Measurements from ENCODE around the gene DGKD.

Gene DGKD

DNA sequence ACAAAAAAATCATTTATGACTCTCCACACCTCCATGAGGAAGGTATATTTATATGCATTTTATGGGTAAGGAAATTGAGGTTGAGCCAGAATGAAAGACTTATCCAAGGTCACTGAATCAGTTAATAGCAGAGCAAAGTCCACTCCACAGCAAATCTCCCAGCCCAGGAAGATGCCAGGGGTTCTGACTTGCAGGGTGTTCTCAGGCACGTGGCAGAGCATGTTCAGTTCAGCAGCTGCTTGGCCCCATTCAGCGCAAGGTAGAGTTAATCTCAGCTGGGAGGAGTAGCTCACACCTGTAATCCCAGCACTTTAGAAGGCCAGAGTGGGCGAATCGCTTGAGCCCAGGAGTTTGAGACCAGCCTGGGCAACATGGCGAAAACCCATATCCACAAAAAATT, 17.8 kb upstream of the DGKD start:
- H3K4me3 ChIP-seq (ENCODE audit: low read depth, low read length): no peak overlapping the region
- DNase-seq (ENCODE audit: low read depth): no peak

DNA sequence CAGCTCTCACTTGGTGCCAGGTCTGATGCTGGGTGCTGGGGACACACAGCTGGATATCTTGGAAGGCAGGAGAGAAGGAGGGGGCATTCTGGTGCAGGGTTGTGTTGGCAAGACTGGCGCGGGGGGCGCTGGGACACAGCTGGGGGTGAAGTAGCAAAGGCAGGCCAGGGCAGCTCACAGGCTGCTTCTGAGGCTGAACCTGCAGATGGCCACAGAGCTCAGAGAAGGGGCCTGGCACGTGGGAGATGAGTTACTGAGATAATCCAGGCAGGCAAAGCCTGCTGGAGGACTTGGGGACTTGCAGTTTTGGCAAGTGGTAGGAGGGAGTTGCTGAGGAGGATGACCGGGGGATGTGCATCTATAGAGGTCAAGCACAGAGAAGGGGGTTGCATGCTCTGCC, 16.2 kb upstream of the DGKD start:
- no peak for DNase-seq (ENCODE audit: low read depth)
- no peak overlapping the region for H3K4me3 ChIP-seq (ENCODE audit: low read depth, low read length)

GRCh38 chr2:233338812-233339368, 15.4 kb upstream of the DGKD start:
- DNase-seq (ENCODE audit: low read depth): no peak
- H3K4me3 ChIP-seq (ENCODE audit: low read depth, low read length): no peak overlapping the region

- DNase-seq (ENCODE audit: low read depth): no peak
- no peak overlapping the region for H3K4me3 ChIP-seq (ENCODE audit: low read depth, low read length)
Observed at GRCh38 chr2:233339427-233339826, 14.9 kb upstream of the DGKD start.

- no peak for DNase-seq (ENCODE audit: low read depth)
Observed at GRCh38 chr2:233341296-233341695, 13.0 kb upstream of the DGKD start.

DNA sequence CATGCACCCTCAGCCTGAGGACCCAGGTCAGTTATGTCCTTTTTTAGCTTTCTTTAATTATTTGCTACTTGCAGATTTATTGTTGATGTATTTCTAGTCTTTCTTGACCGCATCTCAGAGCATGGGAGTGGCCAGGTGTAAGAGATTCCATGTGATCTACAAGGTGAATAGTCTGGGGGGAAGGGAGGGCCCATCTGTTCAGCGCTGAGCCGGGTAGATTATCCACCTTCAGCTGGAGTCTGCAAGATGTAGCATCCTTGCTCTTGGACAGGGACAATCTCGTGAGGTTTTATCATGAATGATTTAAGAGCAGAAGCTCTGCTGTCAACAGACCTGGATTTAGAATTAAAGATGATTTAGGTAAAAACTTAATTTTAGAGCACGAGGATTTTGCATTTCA, 12.0 kb upstream of the DGKD start:
- DNase-seq (ENCODE audit: low read depth): no peak
- H3K4me3 ChIP-seq (ENCODE audit: low read depth, low read length): no peak overlapping the region

More at GRCh38 chr2:233341296-233341695, 13.0 kb upstream of the DGKD start:
- no peak overlapping the region for H3K4me3 ChIP-seq (ENCODE audit: low read depth, low read length)

DNA sequence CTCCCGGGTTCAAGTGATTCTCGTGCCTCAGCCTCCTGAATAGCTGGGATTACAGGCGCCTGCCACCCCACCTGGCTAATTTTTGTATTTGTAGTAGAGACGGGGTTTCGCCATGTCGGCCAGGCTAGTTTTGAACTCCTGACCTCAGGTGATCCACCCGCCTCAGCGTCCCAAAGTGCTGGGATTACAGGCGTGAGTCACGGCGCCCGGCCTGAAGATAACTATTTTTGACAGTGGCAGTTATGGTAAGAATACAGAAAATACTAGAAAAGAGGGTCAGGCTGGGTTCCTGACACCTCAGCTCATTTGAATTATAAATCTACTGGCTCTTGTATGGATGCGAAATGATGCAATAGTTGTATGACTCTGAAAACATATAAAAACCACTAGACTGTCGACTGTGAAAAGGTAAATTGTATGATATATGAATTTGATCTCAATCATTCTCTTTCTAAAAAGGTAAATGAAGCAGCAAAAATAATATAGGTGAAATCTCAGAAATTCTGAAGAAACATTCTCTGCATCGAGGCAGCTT, 11.1 kb upstream of the DGKD start:
- no peak for DNase-seq (ENCODE audit: low read depth)
- no peak overlapping the region for H3K4me3 ChIP-seq (ENCODE audit: low read depth, low read length)

DNA sequence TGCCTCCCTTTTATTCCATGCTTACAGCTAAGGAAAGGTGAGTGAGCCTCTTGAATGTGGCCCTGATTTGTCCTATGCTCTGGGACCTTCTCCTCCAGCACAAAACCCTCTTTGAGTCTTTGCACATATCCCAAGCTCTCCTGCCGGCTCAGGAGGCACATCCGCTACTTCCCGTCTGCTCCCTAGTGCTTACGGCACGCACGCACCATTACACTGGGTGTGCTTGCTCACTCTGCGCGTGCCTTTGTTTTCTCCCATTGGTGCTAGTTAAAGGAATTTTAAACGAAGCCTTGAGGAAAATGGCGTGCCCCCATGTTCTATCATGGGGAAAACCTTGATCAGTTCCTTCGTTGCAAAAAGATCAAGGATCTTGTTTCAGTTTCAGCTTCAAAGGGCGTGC, 7.9 kb upstream of the DGKD start:
- H3K4me3 ChIP-seq (ENCODE audit: low read depth, low read length): no peak overlapping the region
- DNase-seq (ENCODE audit: low read depth): no peak

DNA sequence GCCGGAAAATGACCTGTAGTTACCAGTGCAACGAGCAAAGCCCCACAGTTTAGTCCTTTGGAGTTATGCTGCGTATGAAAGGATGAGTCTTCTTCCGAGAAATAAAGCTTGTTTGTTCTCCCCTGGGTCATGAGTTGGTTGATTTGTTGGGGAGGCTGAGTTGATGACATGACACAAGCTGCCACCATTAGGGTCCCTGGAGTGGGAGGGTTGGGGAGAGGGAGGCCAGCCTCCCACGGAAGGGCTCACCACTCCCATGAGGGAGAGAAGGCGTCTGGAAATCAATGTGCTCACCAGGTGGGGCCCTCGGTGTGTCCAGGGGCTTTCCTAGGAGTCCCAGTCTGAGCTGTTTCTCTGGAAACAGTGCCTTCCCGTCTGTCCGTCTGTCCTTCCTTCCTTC, 7.4 kb upstream of the DGKD start:
- H3K4me3 ChIP-seq (ENCODE audit: low read depth, low read length): no peak overlapping the region
- DNase-seq (ENCODE audit: low read depth): no peak

GRCh38 chr2:233349005-233349998, 5.0 kb upstream of the DGKD start:
- H3K4me3 ChIP-seq (ENCODE audit: low read depth, low read length): no peak overlapping the region
- peak; percentile 17 for DNase-seq (ENCODE audit: low read depth)

DNA sequence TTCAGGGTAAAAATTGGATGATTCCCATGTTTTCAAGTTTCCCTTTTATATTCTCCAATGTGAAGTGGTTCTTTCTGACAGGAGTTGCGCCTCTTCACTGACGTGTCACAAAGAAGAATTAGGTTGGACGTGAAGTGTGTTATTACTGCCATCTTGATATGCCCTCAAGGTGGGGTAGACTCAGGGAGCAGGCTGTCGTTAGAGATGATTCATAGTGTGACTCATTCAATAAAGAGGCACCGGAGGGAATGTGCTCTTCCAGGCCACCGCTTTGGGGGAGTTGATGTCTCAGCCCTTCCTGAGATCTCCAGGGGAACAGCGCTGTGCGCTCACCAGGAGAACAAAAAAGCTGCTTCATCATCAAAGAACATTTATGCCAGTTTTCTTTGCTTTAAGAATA, 3.6 kb upstream of the DGKD start:
- H3K4me3 ChIP-seq (ENCODE audit: low read depth, low read length): no peak overlapping the region
- DNase-seq (ENCODE audit: low read depth): peak; percentile 69

- H3K4me3 ChIP-seq (ENCODE audit: low read depth, low read length): no peak overlapping the region
- no peak for DNase-seq (ENCODE audit: low read depth)
Observed at GRCh38 chr2:233351423-233351822, 2.9 kb upstream of the DGKD start.

DNA sequence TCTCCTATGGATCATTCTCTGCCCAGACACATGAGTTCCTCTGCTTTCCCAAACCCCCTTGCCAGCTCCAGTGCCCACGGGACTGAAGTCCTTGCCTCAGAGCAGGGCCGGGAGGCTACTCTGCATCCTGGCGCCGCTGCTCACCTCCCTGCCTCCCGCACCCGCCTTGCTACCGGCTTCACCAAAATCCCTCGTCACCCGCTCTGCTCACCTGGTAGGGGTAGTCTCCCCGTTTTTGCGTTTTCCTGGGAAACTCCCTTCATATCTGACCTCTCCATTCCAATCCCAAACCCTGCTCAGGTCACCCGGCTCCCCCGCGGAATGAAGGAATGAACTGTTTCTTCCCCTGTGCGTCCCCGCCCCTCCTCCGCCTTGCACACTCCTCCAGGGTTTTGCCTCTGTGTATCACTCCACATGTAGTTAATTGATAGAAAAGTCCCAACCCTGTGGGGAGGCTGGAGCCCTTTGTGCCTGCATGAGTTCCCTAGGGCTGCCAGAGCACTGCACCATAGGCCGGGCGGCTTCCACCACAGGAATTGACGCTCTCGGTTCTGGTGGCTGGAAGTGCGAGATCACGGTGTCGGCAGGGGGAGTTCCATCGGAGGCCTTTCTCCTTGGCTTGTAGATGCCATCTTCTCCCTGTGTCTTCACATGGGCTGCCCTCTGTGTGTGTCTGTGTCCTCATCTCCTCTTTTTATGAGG, 2.0 kb upstream of the DGKD start:
- no peak overlapping the region for H3K4me3 ChIP-seq (ENCODE audit: low read depth, low read length)
- no peak for DNase-seq (ENCODE audit: low read depth)

GRCh38 chr2:233353101-233353768, 1.1 kb upstream of the DGKD start:
- no peak for DNase-seq (ENCODE audit: low read depth)
- H3K4me3 ChIP-seq (ENCODE audit: low read depth, low read length): no peak overlapping the region

GRCh38 chr2:233354500-233354924, 218 bp downstream of the DGKD start:
- no peak for DNase-seq (ENCODE audit: low read depth)
- H3K4me3 ChIP-seq (ENCODE audit: low read depth, low read length): peak overlapping the region; percentile 79

- no peak for DNase-seq (ENCODE audit: low read depth)
Observed at GRCh38 chr2:233354971-233355574, 779 bp downstream of the DGKD start.

GRCh38 chr2:233355916-233356315, 1.6 kb downstream of the DGKD start:
- no peak overlapping the region for H3K4me3 ChIP-seq (ENCODE audit: low read depth, low read length)
- no peak for DNase-seq (ENCODE audit: low read depth)

More at GRCh38 chr2:233354971-233355574, 779 bp downstream of the DGKD start:
- H3K4me3 ChIP-seq (ENCODE audit: low read depth, low read length): peak overlapping the region; percentile 79

GRCh38 chr2:233356546-233357308, 2.4 kb downstream of the DGKD start:
- DNase-seq (ENCODE audit: low read depth): no peak
- H3K4me3 ChIP-seq (ENCODE audit: low read depth, low read length): no peak overlapping the region

Data from skeletal muscle cell (primary cell).